GM18873 (cell line): ENCODE data around the gene HAP1.
"Not testable (repeated sequence)": the region's sequence is repeated elsewhere in the genome, so short reads cannot be mapped to it uniquely, and the experiment has no call there.

Experiments
- ATAC-seq: cut with Tn5 transposase; IDR thresholded peaks from one replicate; pipeline ENCODE4 v1.9.1; 2021; ENCODE audit warnings: mild to moderate bottlenecking, moderate library complexity, moderate number of reproducible peaks; ENCODE audit not compliant: unreplicated experiment, low FRiP score

HAP1 gene

GRCh38 chr17:41731836-41732235, 2.6 kb downstream of the HAP1 start:
- no peak for ATAC-seq

- ATAC-seq, result no peak
Observed at GRCh38 chr17:41730479-41730878, 4.0 kb downstream of the HAP1 start.

- ATAC-seq, result no peak
Observed at GRCh38 chr17:41728056-41728455, 6.4 kb downstream of the HAP1 start.

GRCh38 chr17:41725134-41725533, 9.3 kb downstream of the HAP1 start:
- no peak for ATAC-seq

- no peak for ATAC-seq
Observed at GRCh38 chr17:41724476-41725050, 9.9 kb downstream of the HAP1 start.

GRCh38 chr17:41723801-41724475, 10.5 kb downstream of the HAP1 start:
- no peak for ATAC-seq

- no peak for ATAC-seq
Observed at GRCh38 chr17:41722231-41722630, 12.2 kb downstream of the HAP1 start.

GRCh38 chr17:41718287-41718645, 16.2 kb downstream of the HAP1 start:
- ATAC-seq, result no peak

- ATAC-seq, result no peak
Observed at GRCh38 chr17:41717408-41718286, 16.8 kb downstream of the HAP1 start.

- ATAC-seq, result no peak
Observed at GRCh38 chr17:41711669-41712400, 22.6 kb downstream of the HAP1 start, which contains the start of gene GAST. GAST (plus strand) TSS chr17:41712331; CDS start chr17:41715437, 3,106 bp downstream.

- ATAC-seq, result no peak
Observed at GRCh38 chr17:41710472-41711090, 23.9 kb downstream of the HAP1 start.

GRCh38 chr17:41707803-41708669, 26.4 kb downstream of the HAP1 start:
- no peak for ATAC-seq

- no peak for ATAC-seq
Observed at GRCh38 chr17:41705271-41705991, 29.0 kb downstream of the HAP1 start.

GRCh38 chr17:41702712-41703111, 31.7 kb downstream of the HAP1 start:
- no peak for ATAC-seq

- ATAC-seq, result not testable (repeated sequence)
Observed at GRCh38 chr17:41700843-41701242, 33.6 kb downstream of the HAP1 start.

GRCh38 chr17:41697122-41697962, 37.1 kb downstream of the HAP1 start:
- no peak for ATAC-seq

GRCh38 chr17:41695954-41696757, 38.3 kb downstream of the HAP1 start:
- no peak for ATAC-seq
